Gastroesophageal sphincter (tissue), 3 donors: ENCODE measurements around the gene PRKCZ.

Experiments used
- EP300 ChIP-seq: sonication (generic); formaldehyde crosslinking; IDR thresholded peaks from one replicate; pipeline ENCODE4 v1.6.1; 2017; ENCODE audit warnings: antibody characterized with exemption, mild to moderate bottlenecking
- POLR2A ChIP-seq, 2 donors: fragments of 450-650 bp; IDR thresholded peaks; one replicate each; pipeline ENCODE4 v1.6.1; 2017; ENCODE audit warnings: antibody characterized with exemption in 2 of 2, mild to moderate bottlenecking in 2 of 2, moderate library complexity in 1 of 2
- POLR2AphosphoS5 ChIP-seq: sonication (generic); formaldehyde crosslinking; IDR thresholded peaks from one replicate; pipeline ENCODE4 v1.6.1; 2017; ENCODE audit warnings: antibody characterized with exemption
- TF ChIP-seq, protein P1 (sequence below), 4 experiments: fragments of 200-600 bp in 2 of 4; fragments of 450-650 bp in 2 of 4; sonication (generic) in 1 of 4; IDR thresholded peaks; one replicate each; pipeline ENCODE4 v1.5.1; 2017 to 2019; ENCODE audit warnings: antibody characterized with exemption in 4 of 4, mild to moderate bottlenecking in 2 of 4, moderate library complexity in 2 of 4

GRCh38 chr1:2186901-2187300, 136.7 kb downstream of the PRKCZ start:
- TF ChIP-seq, protein P1, sequence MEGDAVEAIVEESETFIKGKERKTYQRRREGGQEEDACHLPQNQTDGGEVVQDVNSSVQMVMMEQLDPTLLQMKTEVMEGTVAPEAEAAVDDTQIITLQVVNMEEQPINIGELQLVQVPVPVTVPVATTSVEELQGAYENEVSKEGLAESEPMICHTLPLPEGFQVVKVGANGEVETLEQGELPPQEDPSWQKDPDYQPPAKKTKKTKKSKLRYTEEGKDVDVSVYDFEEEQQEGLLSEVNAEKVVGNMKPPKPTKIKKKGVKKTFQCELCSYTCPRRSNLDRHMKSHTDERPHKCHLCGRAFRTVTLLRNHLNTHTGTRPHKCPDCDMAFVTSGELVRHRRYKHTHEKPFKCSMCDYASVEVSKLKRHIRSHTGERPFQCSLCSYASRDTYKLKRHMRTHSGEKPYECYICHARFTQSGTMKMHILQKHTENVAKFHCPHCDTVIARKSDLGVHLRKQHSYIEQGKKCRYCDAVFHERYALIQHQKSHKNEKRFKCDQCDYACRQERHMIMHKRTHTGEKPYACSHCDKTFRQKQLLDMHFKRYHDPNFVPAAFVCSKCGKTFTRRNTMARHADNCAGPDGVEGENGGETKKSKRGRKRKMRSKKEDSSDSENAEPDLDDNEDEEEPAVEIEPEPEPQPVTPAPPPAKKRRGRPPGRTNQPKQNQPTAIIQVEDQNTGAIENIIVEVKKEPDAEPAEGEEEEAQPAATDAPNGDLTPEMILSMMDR (IDR thresholded peaks at IDR 0.05), result no peak
- TF ChIP-seq POLR2AphosphoS5 (no peak), POLR2A (IDR thresholded peaks at IDR 0.05) (no peak), EP300 (no peak)
